Vagina (tissue), 2 donors: ENCODE data around the gene PPP2R2C. TPM values are rescaled to one million over a fixed set of nuclear protein-coding genes. Genes with fewer than 3 reads are reported as not detected.

ENCODE experiments used
- DNase-seq, 2 donors: peaks; one replicate each; pipeline ENCODE4 v3.0.0-alpha.2; 2017; ENCODE audit errors: extremely low spot score in 2 of 2
- H3K27ac ChIP-seq: fragments of 200-600 bp; sonication (generic); one replicate; pipeline ENCODE4 v1.5.1; 2019
- H3K27me3 ChIP-seq: fragments of 200-600 bp; sonication (generic); one replicate; pipeline ENCODE4 v1.5.1; 2019
- H3K36me3 ChIP-seq, 2 donors: fragments of 200-600 bp; sonication (generic); one replicate each; pipeline ENCODE4 v1.5.1; 2017 to 2019
- H3K4me1 ChIP-seq: fragments of 200-600 bp; sonication (generic); one replicate; pipeline ENCODE4 v1.5.1; 2019
- H3K4me3 ChIP-seq, 2 donors: fragments of 200-600 bp; sonication (generic); 1 replicate in 1 of 2; 2 replicates in 1 of 2; pipeline ENCODE4 v1.5.1; 2016 to 2019
- H3K9me3 ChIP-seq: fragments of 200-600 bp; sonication (generic); one replicate; pipeline ENCODE4 v1.5.1; 2019
- POLR2A ChIP-seq, 2 donors: fragments of 450-650 bp; IDR thresholded peaks; one replicate each; pipeline ENCODE4 v1.6.1; 2017; ENCODE audit warnings: antibody characterized with exemption in 2 of 2, mild to moderate bottlenecking in 2 of 2, moderate library complexity in 2 of 2
- POLR2AphosphoS5 ChIP-seq, 2 donors: sonication (generic); formaldehyde crosslinking; IDR thresholded peaks; one replicate each; pipeline ENCODE4 v1.9.0; 2017; ENCODE audit warnings: antibody characterized with exemption in 2 of 2, mild to moderate bottlenecking in 2 of 2, low read depth in 1 of 2; ENCODE audit not compliant: insufficient read depth in 1 of 2
- intact Hi-C: fragments of 100-400 bp; cut with DNase I; formaldehyde crosslinking; loops from one replicate; pipeline ENCODE4 v1.15.1; 2023
- total RNA-seq: library from RNA; depleted of rRNA; stranded (reverse); fragments of >200 nt; gene quantifications from one replicate; pipeline ENCODE4 v1.2.3, GENCODE V29; 2016
- TF ChIP-seq, protein P1 (sequence below), 3 experiments: fragments of 450-650 bp in 2 of 3; fragments of 200-600 bp in 1 of 3; sonication (generic) in 1 of 3; IDR thresholded peaks; one replicate each; pipeline ENCODE4 v1.5.1; 2017 to 2019; ENCODE audit warnings: antibody characterized with exemption in 3 of 3, mild to moderate bottlenecking in 2 of 3, moderate library complexity in 2 of 3

Gene PPP2R2C
- total RNA-seq, 1 donor from 2014 or later: 17.2 TPM

DNA sequence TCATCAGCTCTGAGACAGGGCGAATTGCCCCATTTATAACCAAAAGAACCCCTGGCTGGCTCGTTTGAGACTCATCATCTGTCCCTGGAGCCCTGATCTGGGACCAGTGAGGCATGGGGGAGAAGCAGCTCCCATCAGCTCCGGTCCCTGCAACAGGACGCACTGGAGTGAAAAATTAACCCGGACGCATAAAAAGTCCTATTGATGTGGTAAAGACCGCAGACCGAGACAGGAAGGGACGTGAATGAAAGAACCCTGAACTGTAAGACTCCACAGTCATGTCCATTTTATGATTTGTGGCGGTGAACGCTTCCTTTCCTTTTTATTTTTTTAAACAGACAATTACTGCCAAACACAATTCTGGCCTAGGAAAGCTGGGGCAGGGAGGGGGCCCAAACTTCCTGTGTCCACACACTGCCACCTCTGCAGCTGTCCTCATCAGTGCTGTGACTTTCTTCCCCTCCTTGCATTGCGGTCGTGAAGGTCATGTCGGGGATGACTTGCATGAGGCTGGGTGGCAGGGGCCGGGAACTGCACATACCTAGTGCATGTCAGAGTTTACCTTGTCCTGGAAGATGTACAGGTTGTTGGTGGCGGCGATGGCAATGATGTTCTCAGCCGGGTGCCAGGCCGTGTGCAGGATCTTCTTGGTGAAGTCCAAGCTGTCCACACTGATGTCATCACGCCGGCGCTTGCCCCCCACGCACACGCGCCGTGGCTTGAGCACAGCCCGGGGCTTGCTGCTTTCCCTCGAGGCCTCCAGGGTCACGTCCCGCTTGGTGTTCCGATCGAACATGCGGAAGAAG lies 149.4 kb downstream of the PPP2R2C start:
- H3K27me3 ChIP-seq: no peaks in the 10 kb centered on the region
- peaks cover 0 to 9% of the 10 kb centered on the region in 2 donors for H3K36me3 ChIP-seq
- DNase-seq: no peak
- TF ChIP-seq POLR2AphosphoS5 (IDR thresholded peaks at IDR 0.05; ENCODE audit: insufficient read depth in 1 of 2, low read depth in 1 of 2) (no peak), POLR2A (IDR thresholded peaks at IDR 0.05) (no peak)
- TF ChIP-seq, protein P1, sequence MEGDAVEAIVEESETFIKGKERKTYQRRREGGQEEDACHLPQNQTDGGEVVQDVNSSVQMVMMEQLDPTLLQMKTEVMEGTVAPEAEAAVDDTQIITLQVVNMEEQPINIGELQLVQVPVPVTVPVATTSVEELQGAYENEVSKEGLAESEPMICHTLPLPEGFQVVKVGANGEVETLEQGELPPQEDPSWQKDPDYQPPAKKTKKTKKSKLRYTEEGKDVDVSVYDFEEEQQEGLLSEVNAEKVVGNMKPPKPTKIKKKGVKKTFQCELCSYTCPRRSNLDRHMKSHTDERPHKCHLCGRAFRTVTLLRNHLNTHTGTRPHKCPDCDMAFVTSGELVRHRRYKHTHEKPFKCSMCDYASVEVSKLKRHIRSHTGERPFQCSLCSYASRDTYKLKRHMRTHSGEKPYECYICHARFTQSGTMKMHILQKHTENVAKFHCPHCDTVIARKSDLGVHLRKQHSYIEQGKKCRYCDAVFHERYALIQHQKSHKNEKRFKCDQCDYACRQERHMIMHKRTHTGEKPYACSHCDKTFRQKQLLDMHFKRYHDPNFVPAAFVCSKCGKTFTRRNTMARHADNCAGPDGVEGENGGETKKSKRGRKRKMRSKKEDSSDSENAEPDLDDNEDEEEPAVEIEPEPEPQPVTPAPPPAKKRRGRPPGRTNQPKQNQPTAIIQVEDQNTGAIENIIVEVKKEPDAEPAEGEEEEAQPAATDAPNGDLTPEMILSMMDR (IDR thresholded peaks at IDR 0.05): no peak
- no peaks in the 10 kb centered on the region for H3K9me3 ChIP-seq
- no peak overlapping the region for H3K4me3 ChIP-seq
- intact Hi-C loops: loop anchor here (10.0 kb wide), 1 partner anchor 328 kb away; no protein-coding TSS in a partner anchor
- peaks cover 15% of the 10 kb centered on the region for H3K4me1 ChIP-seq
- H3K27ac ChIP-seq: no peak overlapping the region

DNA sequence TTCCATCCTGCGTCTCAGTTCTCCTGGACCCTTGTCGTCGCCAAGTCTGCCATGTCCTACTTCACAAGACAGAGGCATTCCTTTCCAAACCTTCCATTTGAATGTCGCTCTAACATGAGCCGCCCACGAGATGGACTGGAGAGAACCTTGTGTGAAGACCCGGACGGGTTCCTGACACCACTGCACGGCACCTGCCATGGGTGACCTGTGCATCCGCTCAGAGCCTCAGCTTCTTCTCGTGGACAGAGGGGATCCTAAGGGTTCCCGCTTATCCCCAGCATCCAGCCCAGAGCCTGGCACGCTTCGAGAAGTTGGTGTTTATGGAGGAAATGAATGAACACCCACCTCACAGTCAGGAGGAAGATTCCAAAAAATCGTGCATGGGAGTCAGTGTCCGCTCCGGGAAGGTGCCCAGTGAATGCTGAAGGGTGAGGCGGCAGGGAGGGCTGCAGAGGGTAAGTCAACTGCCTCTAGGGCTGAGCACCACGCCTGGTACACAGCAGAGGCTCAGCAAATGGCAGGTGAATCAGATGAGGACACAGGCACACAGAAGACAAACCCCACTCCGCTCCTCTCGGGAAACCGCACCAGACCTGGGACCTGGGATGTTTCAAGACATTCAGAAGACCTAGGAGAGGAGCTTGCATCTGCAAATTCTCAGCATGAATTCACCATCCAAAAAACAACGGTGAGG lies 150.2 kb downstream of the PPP2R2C start:
- no peak for TF ChIP-seq POLR2AphosphoS5 (IDR thresholded peaks at IDR 0.05; ENCODE audit: insufficient read depth in 1 of 2, low read depth in 1 of 2)
- TF ChIP-seq, protein P1 (IDR thresholded peaks at IDR 0.05): no peak
- no peak for TF ChIP-seq POLR2A (IDR thresholded peaks at IDR 0.05)
- Histone ChIP-seq H3K9me3 (no peaks in the 10 kb centered on the region), H3K4me1 (peaks cover 15% of the 10 kb centered on the region), H3K27me3 (no peaks in the 10 kb centered on the region), H3K4me3 (no peak overlapping the region), H3K27ac (no peak overlapping the region), H3K36me3 (peaks cover 0 to 9% of the 10 kb centered on the region in 2 donors)
- intact Hi-C loops: loop anchor here (10.0 kb wide), 1 partner anchor 327 kb away; no protein-coding TSS in a partner anchor
- DNase-seq: no peak

DNA sequence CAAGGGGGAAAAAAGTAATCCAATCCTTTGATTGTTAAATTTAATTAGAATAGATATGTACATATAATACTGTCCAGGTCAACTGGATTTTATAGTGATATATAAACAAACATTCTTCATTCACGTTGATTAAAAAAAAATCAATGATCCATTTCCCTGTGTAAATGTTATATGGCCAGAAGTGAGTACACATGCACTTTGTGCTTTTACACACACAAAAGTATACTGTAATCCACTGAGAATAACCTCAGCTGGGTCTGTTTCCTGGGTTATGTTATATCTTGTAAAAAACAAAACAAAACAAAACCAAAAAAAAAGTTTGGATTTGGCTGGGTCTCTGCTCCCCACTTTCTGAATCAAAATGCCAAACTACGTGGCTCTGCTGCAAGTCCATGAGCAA lies 151.1 kb downstream of the PPP2R2C start:
- Histone ChIP-seq H3K4me3 (no peak overlapping the region), H3K9me3 (no peaks in the 10 kb centered on the region), H3K27ac (no peak overlapping the region), H3K4me1 (peaks cover 15% of the 10 kb centered on the region), H3K36me3 (peaks cover 0 to 9% of the 10 kb centered on the region in 2 donors), H3K27me3 (no peaks in the 10 kb centered on the region)
- intact Hi-C loops: loop anchor here (10.0 kb wide), 1 partner anchor 327 kb away; no protein-coding TSS in a partner anchor
- DNase-seq: no peak
- TF ChIP-seq POLR2A (IDR thresholded peaks at IDR 0.05): no peak
- TF ChIP-seq POLR2AphosphoS5 (IDR thresholded peaks at IDR 0.05; ENCODE audit: insufficient read depth in 1 of 2, low read depth in 1 of 2): no peak
- TF ChIP-seq, protein P1 (IDR thresholded peaks at IDR 0.05): no peak

DNA sequence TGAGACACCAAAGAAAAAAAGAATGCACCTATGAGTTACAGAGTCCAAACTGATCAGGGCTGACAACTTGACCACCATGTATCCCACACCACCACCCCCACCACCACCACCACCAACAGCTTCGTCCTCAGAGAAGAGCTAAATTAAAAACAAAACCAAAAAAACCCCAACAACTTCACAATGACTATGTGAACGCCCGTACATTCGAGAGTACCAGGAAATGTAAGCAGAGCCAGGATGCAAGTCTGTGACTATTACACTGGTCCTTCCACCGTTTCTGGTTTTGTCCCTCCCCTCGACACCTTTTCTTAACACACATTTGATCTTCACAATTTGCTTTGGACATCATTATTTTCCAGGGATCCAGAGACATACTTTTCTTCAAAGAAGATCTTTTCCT lies 151.8 kb downstream of the PPP2R2C start:
- Histone ChIP-seq H3K27ac (no peak overlapping the region), H3K4me1 (peaks cover 12% of the 10 kb centered on the region), H3K36me3 (peaks cover 0 to 9% of the 10 kb centered on the region in 2 donors), H3K9me3 (no peaks in the 10 kb centered on the region), H3K27me3 (no peaks in the 10 kb centered on the region), H3K4me3 (no peak overlapping the region)
- TF ChIP-seq, protein P1 (IDR thresholded peaks at IDR 0.05): no peak
- TF ChIP-seq POLR2A (IDR thresholded peaks at IDR 0.05) (no peak), POLR2AphosphoS5 (IDR thresholded peaks at IDR 0.05; ENCODE audit: insufficient read depth in 1 of 2, low read depth in 1 of 2) (no peak)
- intact Hi-C loops: loop anchor here (10.0 kb wide), 1 partner anchor 326 kb away; no protein-coding TSS in a partner anchor
- DNase-seq: no peak
